GM12872 (cell line): ENCODE measurements around the gene YAE1.

Experiments used
- CTCF ChIP-seq: IDR thresholded peaks from 3 replicates; pipeline ENCODE4 v1.5.1; 2011; ENCODE audit warnings: low read depth, mild to moderate bottlenecking, low read length, moderate library complexity; ENCODE audit not compliant: insufficient read depth

Gene YAE1

DNA sequence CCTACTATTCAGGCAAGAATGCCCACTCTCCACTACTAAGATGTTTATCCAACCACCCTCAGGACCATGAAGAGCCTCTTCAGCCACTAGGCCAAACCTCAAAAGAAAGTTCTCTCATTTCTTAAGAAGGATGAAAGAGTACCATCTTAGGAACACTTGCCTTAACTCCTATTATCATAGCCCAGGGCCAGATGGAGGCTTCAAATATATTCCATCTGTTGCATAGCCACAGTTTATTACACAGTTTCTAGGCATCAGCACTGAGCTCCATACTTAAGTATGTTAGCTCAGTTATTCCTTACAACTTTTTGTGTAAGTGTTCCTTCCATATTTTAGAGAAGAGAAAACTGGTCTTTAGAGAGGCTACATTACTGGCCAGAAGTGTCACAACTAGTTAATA is 37.4 kb upstream of the YAE1 start:
- TF ChIP-seq CTCF, result no peak

- TF ChIP-seq CTCF, result no peak
These were observed 36.6 kb upstream of the YAE1 start for GRCh38 chr7:39529582-39529981.

DNA sequence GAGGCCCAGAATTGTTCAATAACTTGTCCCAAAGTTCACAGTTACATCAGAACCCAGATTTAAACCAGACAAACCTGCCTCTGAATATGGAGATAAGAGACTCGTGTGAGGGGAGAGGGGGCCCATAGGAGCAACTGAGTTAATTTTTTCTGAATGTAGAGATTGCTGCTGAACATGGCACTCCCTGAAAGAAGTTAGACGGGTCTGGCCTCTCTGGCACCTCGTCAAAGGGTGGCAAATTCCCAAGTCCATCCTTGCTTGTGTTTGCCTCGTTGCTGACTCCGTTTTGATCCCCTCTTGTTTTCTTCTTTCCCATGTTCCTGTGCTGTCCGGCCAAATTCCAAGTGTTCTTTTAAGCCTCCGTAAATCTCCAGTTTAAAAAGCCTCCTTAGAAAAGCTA is 35.2 kb upstream of the YAE1 start:
- no peak for TF ChIP-seq CTCF

DNA sequence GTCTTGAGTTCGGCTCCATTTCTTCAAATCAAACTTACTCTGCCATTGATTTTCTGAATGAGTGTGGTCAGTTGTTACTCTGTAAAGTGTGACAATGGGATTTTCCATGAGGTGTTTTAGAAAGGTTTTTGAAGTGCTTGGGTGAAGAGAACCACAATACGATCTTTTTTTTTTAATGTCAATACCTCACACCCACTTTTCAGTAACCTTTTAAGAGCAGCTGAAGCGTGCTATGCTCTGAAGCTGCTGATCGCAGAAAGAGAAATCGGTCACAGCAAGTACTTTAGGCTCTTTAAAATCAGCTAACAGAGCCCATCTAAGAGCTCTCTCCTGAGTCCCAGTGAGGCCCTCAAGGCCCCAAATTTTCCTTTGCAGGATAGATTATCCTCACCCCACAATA is 34.4 kb upstream of the YAE1 start:
- TF ChIP-seq CTCF, result no peak

DNA sequence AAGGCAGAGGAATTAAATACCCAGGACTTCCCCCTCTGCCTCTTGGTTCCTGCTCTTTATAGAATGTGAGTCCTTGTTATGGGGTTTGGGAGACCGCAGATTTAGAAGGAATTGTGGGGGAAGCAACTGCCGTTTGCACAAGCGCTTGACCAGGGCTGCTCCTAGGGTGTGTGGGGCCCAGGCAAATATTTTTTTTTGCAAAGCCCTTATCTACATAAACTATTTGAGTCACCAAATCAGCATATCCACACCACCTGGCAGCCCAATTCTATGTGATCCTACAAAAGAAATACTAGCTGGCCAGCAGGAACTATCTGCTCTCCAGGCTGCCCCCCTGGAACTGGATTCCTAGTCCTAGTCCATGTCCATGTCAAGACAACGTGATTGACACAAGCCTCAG is 33.4 kb upstream of the YAE1 start:
- no peak for TF ChIP-seq CTCF

- no peak for TF ChIP-seq CTCF
These were observed 31.6 kb upstream of the YAE1 start for GRCh38 chr7:39534599-39534998.

- no peak for TF ChIP-seq CTCF
These were observed 31.1 kb upstream of the YAE1 start for GRCh38 chr7:39535064-39535463.

GRCh38 chr7:39535720-39536119 is 30.5 kb upstream of the YAE1 start:
- no peak for TF ChIP-seq CTCF
